HG02870 (cell line): ENCODE results near the gene SLC27A2.

Experiments
- ATAC-seq: cut with Tn5 transposase; IDR thresholded peaks from one replicate; pipeline ENCODE4 v1.9.1; 2021; ENCODE audit warnings: mild to moderate bottlenecking, moderate library complexity; ENCODE audit not compliant: unreplicated experiment

SLC27A2 gene

GRCh38 chr15:50265620-50266019 lies 83.6 kb downstream of the SLC27A2 start, which contains the start of gene HDC:
Gene HDC (minus strand): TSS chr15:50265726. CDS start chr15:50265623, 103 bp downstream.
- no peak for ATAC-seq

- ATAC-seq: no peak
Measured at GRCh38 chr15:50267577-50267976, 85.6 kb downstream of the SLC27A2 start.

- ATAC-seq: no peak
Measured at GRCh38 chr15:50275091-50275490, 93.1 kb downstream of the SLC27A2 start.

GRCh38 chr15:50275908-50276307 lies 93.9 kb downstream of the SLC27A2 start:
- no peak for ATAC-seq

- ATAC-seq: no peak
Measured at GRCh38 chr15:50277370-50277769, 95.4 kb downstream of the SLC27A2 start.

GRCh38 chr15:50278496-50278895 lies 96.5 kb downstream of the SLC27A2 start:
- no peak for ATAC-seq

GRCh38 chr15:50280271-50280670 lies 98.3 kb downstream of the SLC27A2 start:
- no peak for ATAC-seq

GRCh38 chr15:50281427-50281826 lies 99.4 kb downstream of the SLC27A2 start:
- ATAC-seq: no peak
